Prostate gland (tissue), 2 donors: Measurements from ENCODE around the gene CYTH1.

ENCODE experiments used
- POLR2A ChIP-seq: fragments of 450-650 bp; IDR thresholded peaks from one replicate; pipeline ENCODE4 v1.6.1; 2016; ENCODE audit warnings: antibody characterized with exemption, mild to moderate bottlenecking
- POLR2AphosphoS5 ChIP-seq: sonication (generic); formaldehyde crosslinking; IDR thresholded peaks from one replicate; pipeline ENCODE4 v1.6.1; 2017; ENCODE audit warnings: antibody characterized with exemption
- TF ChIP-seq, protein P1 (sequence below), 4 experiments: fragments of 200-600 bp in 2 of 4; fragments of 450-650 bp in 2 of 4; sonication (generic) in 2 of 4; IDR thresholded peaks; 1 replicate in 3 of 4; 2 replicates in 1 of 4; pipeline ENCODE4 v1.5.1; 2016 to 2019; ENCODE audit warnings: antibody characterized with exemption in 4 of 4, mild to moderate bottlenecking in 2 of 4, moderate library complexity in 2 of 4

DNA sequence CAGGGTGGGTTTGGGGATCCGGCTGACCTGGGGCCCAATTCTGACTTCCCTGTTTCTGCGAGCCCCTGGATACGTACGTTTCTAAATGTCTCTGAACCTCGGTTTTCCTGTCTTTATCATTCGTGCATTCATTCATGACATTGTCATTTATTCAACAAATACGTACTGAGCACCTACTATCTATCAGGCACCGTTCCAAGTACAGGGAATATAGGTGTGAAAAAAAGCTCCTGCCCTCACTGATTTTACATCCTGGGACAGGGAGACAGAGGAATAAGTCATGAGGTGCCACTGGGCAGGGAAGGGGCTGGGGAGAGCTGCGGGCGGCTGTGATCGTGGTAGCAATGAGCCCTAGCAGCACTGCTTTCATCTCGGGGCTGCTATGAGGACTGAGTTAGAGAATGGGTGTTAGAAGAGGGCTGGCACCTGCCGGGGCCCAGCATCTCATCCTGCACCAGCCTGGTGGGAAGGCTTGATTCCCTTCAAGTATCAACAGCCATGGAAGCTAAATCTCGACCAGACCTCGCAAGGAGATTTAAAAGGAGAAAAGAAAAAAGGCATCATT is 116.6 kb downstream of the CYTH1 start:
- TF ChIP-seq POLR2A (no peak), POLR2AphosphoS5 (no peak)
- TF ChIP-seq, protein P1, sequence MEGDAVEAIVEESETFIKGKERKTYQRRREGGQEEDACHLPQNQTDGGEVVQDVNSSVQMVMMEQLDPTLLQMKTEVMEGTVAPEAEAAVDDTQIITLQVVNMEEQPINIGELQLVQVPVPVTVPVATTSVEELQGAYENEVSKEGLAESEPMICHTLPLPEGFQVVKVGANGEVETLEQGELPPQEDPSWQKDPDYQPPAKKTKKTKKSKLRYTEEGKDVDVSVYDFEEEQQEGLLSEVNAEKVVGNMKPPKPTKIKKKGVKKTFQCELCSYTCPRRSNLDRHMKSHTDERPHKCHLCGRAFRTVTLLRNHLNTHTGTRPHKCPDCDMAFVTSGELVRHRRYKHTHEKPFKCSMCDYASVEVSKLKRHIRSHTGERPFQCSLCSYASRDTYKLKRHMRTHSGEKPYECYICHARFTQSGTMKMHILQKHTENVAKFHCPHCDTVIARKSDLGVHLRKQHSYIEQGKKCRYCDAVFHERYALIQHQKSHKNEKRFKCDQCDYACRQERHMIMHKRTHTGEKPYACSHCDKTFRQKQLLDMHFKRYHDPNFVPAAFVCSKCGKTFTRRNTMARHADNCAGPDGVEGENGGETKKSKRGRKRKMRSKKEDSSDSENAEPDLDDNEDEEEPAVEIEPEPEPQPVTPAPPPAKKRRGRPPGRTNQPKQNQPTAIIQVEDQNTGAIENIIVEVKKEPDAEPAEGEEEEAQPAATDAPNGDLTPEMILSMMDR (IDR thresholded peaks at IDR 0.05), result no peak
